SH-SY5Y (cell line): ENCODE data around the gene AAGAB.

ENCODE experiments used
- GATA2 ChIP-seq: IDR thresholded peaks from 2 replicates; pipeline ENCODE4 v1.6.1; 2011; ENCODE audit warnings: mild to moderate bottlenecking, low read depth, low read length
- GATA3 ChIP-seq: IDR thresholded peaks from 2 replicates; pipeline ENCODE4 v1.6.1; 2011; ENCODE audit warnings: low read depth, mild to moderate bottlenecking, low read length, moderate library complexity

The AAGAB gene

GRCh38 chr15:67178569-67179210 lies 75.8 kb downstream of the AAGAB start:
- TF ChIP-seq GATA3, result no peak
- TF ChIP-seq GATA2, result no peak

GRCh38 chr15:67177752-67178151 lies 76.7 kb downstream of the AAGAB start:
- no peak for TF ChIP-seq GATA2
- TF ChIP-seq GATA3, result no peak

- TF ChIP-seq GATA3, result no peak
- TF ChIP-seq GATA2, result no peak
Observed at GRCh38 chr15:67176195-67176971, 78.1 kb downstream of the AAGAB start.

GRCh38 chr15:67175643-67176071 lies 78.8 kb downstream of the AAGAB start:
- TF ChIP-seq GATA2 (no peak), GATA3 (no peak)

- TF ChIP-seq GATA3, result no peak
- no peak for TF ChIP-seq GATA2
Observed at GRCh38 chr15:67174864-67175573, 79.4 kb downstream of the AAGAB start.

GRCh38 chr15:67174446-67174845 lies 80.0 kb downstream of the AAGAB start:
- TF ChIP-seq GATA3, result no peak

GRCh38 chr15:67173786-67174185 lies 80.7 kb downstream of the AAGAB start:
- TF ChIP-seq GATA2 (no peak), GATA3 (no peak)

GRCh38 chr15:67173005-67173404 lies 81.5 kb downstream of the AAGAB start:
- TF ChIP-seq GATA2 (no peak), GATA3 (no peak)

- no peak for TF ChIP-seq GATA3
- no peak for TF ChIP-seq GATA2
Observed at GRCh38 chr15:67172172-67172571, 82.3 kb downstream of the AAGAB start.

GRCh38 chr15:67171471-67171870 lies 83.0 kb downstream of the AAGAB start:
- TF ChIP-seq GATA3, result no peak
- no peak for TF ChIP-seq GATA2

GRCh38 chr15:67170143-67170925 lies 84.1 kb downstream of the AAGAB start:
- TF ChIP-seq GATA3 (no peak), GATA2 (no peak)

GRCh38 chr15:67168694-67169093 lies 85.8 kb downstream of the AAGAB start:
- no peak for TF ChIP-seq GATA3
- no peak for TF ChIP-seq GATA2

- TF ChIP-seq GATA2, result no peak
- TF ChIP-seq GATA3, result no peak
Observed at GRCh38 chr15:67167091-67167490, 87.4 kb downstream of the AAGAB start.
